ENCODE measurements around the gene SPPL2A. TPM values are rescaled to one million over a fixed set of nuclear protein-coding genes. Genes with fewer than 3 reads are reported as not detected.

Gene SPPL2A
- total and polyA plus RNA-seq, 2 of the 13 experiments (the other 11 are each of a cell fraction or from before 2014, with no cell fraction given) = 80.5 to 105 TPM

DNA sequence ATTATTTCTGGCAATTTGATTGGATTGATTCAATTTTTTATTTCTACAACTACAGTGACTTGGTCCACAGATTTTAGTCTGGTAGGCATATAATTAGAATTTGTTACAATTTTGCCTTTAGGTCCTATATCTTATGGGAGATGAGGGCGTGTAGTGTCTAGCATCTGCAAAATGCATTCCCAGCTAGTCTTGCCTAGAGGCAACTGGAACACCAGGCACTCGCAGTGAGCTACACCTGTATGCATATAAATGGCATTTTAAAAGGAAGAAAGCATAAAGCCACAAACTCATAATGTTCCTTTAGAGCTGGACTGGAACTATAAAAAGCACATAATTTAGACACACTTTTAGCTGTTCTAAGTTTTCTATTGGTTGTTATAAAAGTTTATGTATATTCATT is 17.9 kb upstream of the SPPL2A start (continued):
- TF ChIP-seq, protein P1, sequence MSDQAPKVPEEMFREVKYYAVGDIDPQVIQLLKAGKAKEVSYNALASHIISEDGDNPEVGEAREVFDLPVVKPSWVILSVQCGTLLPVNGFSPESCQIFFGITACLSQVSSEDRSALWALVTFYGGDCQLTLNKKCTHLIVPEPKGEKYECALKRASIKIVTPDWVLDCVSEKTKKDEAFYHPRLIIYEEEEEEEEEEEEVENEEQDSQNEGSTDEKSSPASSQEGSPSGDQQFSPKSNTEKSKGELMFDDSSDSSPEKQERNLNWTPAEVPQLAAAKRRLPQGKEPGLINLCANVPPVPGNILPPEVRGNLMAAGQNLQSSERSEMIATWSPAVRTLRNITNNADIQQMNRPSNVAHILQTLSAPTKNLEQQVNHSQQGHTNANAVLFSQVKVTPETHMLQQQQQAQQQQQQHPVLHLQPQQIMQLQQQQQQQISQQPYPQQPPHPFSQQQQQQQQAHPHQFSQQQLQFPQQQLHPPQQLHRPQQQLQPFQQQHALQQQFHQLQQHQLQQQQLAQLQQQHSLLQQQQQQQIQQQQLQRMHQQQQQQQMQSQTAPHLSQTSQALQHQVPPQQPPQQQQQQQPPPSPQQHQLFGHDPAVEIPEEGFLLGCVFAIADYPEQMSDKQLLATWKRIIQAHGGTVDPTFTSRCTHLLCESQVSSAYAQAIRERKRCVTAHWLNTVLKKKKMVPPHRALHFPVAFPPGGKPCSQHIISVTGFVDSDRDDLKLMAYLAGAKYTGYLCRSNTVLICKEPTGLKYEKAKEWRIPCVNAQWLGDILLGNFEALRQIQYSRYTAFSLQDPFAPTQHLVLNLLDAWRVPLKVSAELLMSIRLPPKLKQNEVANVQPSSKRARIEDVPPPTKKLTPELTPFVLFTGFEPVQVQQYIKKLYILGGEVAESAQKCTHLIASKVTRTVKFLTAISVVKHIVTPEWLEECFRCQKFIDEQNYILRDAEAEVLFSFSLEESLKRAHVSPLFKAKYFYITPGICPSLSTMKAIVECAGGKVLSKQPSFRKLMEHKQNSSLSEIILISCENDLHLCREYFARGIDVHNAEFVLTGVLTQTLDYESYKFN (CRISPR knock-in tag; conservative IDR thresholded peaks at IDR 0.05) = no peak
- TF ChIP-seq, protein P2, sequence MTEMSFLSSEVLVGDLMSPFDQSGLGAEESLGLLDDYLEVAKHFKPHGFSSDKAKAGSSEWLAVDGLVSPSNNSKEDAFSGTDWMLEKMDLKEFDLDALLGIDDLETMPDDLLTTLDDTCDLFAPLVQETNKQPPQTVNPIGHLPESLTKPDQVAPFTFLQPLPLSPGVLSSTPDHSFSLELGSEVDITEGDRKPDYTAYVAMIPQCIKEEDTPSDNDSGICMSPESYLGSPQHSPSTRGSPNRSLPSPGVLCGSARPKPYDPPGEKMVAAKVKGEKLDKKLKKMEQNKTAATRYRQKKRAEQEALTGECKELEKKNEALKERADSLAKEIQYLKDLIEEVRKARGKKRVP (CRISPR knock-in tag; IDR thresholded peaks at IDR 0.05) = no peak
- no peak for TF ChIP-seq NFKBIZ (CRISPR knock-in tag; IDR thresholded peaks at IDR 0.05)

DNA sequence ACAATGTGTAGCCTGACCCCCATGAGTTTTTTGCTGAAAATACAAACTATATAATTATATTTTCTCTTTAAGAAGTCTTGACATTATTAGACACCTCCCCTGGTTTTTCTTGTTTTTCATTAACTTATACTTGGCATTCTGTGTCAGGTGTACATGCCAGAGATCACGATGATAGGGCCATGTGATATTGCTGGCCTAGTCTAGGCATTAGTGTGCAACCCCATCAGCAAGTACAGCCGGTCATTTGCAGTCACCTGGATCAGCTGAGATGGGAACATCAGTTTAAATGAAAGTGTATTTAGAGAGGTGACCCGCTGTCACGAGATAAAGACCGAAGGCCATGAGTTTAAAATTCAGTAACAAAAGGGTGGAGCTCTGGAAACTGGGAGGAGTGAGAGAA is 12.6 kb upstream of the SPPL2A start:
- ATAC-seq = no peak
- FAIRE-seq = no peak
- intact Hi-C loops (cut with micrococcal nuclease; ENCODE audit: unreplicated experiment) = no loop called here

More for the DNA sequence above, 12.6 kb upstream of the SPPL2A start:
- H2AFZ ChIP-seq (ENCODE audit: low read length) = no peak overlapping the region
- TF ChIP-seq ZNF652 (CRISPR knock-in tag; IDR thresholded peaks at IDR 0.05; ENCODE audit: borderline replicate concordance, low read depth) (no peak), THAP11 (CRISPR knock-in tag; IDR thresholded peaks at IDR 0.05) (no peak)
- no peak overlapping the region for H3K9ac ChIP-seq (ENCODE audit: insufficient read depth, low read depth, low read length)
- H3K9me3 ChIP-seq (ENCODE audit: low read length) = no peaks in the 10 kb centered on the region
- no peak for DNase-seq (ENCODE audit: low spot score)
- no peak overlapping the region for H3K4me3 ChIP-seq (replicated peaks in 1 of 3; ENCODE audit: insufficient read depth in 1 of 3, low read depth in 2 of 3, low read length in 3 of 3)
- no TSS peak for BruUV-seq (replicated peaks)
- POLR2A ChIA-PET = no interaction called here
- H3K27ac ChIP-seq (ENCODE audit: extremely low read length, insufficient read depth, low read length) = no peak overlapping the region
- in situ Hi-C loops (cut with HindIII; ENCODE audit: extremely low pct_ligation_motif_present, low pct_unique_long_range_greater_than_20kb) = no loop called here
- no peak overlapping the region; the same call in 1 of the 2 replicates for H3K4me2 ChIP-seq (ENCODE audit: low read depth, low read length)
- H3K36me3 ChIP-seq (replicated peaks in 1 of 2; ENCODE audit: control insufficient read depth in 1 of 2, insufficient read depth in 2 of 2, low read length in 2 of 2) = no peaks in the 10 kb centered on the region
- peaks cover 9% of the 10 kb centered on the region; the same call in 1 of the 2 replicates for H3K4me1 ChIP-seq (ENCODE audit: insufficient read depth, low read length)
- no peaks in the 10 kb centered on the region for H3K79me2 ChIP-seq (ENCODE audit: insufficient read depth, low read length)
- no peaks in the 10 kb centered on the region for H3K27me3 ChIP-seq (ENCODE audit: control insufficient read depth in 1 of 2, insufficient read depth in 2 of 2, low read length in 2 of 2)
- H4K20me1 ChIP-seq (ENCODE audit: insufficient read depth, low read length) = no peaks in the 10 kb centered on the region
- WGBS (ENCODE audit: low lambda C conversion rate) = 5% methylated on average over 5 of the region's 5 CpGs
- CTCF ChIA-PET (ENCODE audit: low intra/inter-chr PET ratio, low total read pairs) = no interaction called here

Measured in HepG2 (cell line).